ENCODE data around the gene GAL3ST2. TPM values are rescaled to one million over a fixed set of nuclear protein-coding genes. Genes with fewer than 3 reads are reported as not detected.

The GAL3ST2 gene
- polyA plus RNA-seq, 1 donor from 2014 or later = not detected

DNA sequence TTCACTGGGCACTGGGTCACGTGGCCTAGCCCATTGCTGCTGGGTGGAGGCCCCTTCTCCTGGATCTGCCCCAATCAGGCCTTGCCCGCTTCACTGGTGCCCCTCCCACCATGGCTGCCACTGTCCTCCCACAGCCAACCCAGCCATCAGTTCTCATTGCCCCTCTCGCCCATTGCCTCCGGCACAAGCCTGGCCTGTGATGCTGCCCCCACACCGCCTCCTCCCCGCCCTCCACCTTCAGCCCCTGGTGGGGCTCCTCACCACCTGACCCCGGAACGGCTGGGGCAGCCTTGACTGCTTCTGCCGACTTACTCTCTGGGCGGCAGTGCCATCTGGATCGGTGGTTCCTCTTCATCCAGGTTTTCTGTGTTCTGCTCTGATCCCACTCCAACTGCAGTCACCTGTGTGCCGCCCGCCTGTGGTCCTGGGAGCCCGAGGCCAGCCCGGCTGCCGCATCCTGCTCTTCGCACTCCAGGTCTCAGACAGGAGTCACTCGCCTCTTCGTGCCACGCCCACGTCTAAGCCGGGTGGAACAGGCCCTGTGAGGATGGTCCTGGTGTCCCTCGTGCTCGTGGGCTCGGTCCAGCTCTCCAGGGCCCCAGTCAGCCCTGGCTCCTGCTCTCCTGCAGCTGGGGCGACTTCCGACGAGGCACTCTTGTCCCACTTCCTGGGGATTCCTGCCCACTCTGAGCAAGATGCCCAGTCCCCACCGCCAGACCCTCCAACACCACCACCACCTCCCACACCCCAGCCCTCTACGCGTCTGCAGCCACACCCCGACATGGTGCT lies 28.0 kb upstream of the GAL3ST2 start:
- H3F3A ChIP-seq (ENCODE audit: insufficient read depth, low read length, poor library complexity, severe bottlenecking) = no peaks in the 10 kb centered on the region
- no peaks in the 10 kb centered on the region for H3K36me3 ChIP-seq (ENCODE audit: insufficient read depth, low read length)
- no peak overlapping the region for H3K27ac ChIP-seq (ENCODE audit: low read length)
- H3K9ac ChIP-seq (ENCODE audit: low read length) = no peak overlapping the region
- H3K9me2 ChIP-seq (ENCODE audit: insufficient read depth, low read length) = no peaks in the 10 kb centered on the region
- peaks cover 4% of the 10 kb centered on the region for H3K9me3 ChIP-seq (ENCODE audit: low read length)
- H3K79me2 ChIP-seq (replicated peaks; ENCODE audit: insufficient read depth, low read length) = no peaks in the 10 kb centered on the region
- H3K4me3 ChIP-seq (ENCODE audit: low read length) = no peak overlapping the region
- H3K27me3 ChIP-seq (ENCODE audit: insufficient read depth, low read depth, low read length) = no peaks in the 10 kb centered on the region
- no peaks in the 10 kb centered on the region for H4K20me1 ChIP-seq (ENCODE audit: insufficient read depth)
- no peak overlapping the region for H2AFZ ChIP-seq (ENCODE audit: low read depth, low read length)
- no peak for TF ChIP-seq MXI1 (conservative IDR thresholded peaks at IDR 0.05; ENCODE audit: poor library complexity, severe bottlenecking)
- TF ChIP-seq EZH2 (IDR thresholded peaks at IDR 0.05; ENCODE audit: borderline replicate concordance, insufficient read depth, low read length, poor library complexity, severe bottlenecking) = no peak
- TF ChIP-seq, protein P1, sequence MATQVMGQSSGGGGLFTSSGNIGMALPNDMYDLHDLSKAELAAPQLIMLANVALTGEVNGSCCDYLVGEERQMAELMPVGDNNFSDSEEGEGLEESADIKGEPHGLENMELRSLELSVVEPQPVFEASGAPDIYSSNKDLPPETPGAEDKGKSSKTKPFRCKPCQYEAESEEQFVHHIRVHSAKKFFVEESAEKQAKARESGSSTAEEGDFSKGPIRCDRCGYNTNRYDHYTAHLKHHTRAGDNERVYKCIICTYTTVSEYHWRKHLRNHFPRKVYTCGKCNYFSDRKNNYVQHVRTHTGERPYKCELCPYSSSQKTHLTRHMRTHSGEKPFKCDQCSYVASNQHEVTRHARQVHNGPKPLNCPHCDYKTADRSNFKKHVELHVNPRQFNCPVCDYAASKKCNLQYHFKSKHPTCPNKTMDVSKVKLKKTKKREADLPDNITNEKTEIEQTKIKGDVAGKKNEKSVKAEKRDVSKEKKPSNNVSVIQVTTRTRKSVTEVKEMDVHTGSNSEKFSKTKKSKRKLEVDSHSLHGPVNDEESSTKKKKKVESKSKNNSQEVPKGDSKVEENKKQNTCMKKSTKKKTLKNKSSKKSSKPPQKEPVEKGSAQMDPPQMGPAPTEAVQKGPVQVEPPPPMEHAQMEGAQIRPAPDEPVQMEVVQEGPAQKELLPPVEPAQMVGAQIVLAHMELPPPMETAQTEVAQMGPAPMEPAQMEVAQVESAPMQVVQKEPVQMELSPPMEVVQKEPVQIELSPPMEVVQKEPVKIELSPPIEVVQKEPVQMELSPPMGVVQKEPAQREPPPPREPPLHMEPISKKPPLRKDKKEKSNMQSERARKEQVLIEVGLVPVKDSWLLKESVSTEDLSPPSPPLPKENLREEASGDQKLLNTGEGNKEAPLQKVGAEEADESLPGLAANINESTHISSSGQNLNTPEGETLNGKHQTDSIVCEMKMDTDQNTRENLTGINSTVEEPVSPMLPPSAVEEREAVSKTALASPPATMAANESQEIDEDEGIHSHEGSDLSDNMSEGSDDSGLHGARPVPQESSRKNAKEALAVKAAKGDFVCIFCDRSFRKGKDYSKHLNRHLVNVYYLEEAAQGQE (IDR thresholded peaks at IDR 0.05; ENCODE audit: borderline replicate concordance) = no peak
- TF ChIP-seq SMC3 (conservative IDR thresholded peaks at IDR 0.05; ENCODE audit: poor library complexity) = no peak
- TF ChIP-seq RAD21 (conservative IDR thresholded peaks at IDR 0.05) = no peak
- no peak for TF ChIP-seq TAF1 (IDR thresholded peaks at IDR 0.05; ENCODE audit: low read depth)
- TF ChIP-seq EP300 (conservative IDR thresholded peaks at IDR 0.05; ENCODE audit: poor library complexity, severe bottlenecking) = no peak
- TF ChIP-seq, protein P2, sequence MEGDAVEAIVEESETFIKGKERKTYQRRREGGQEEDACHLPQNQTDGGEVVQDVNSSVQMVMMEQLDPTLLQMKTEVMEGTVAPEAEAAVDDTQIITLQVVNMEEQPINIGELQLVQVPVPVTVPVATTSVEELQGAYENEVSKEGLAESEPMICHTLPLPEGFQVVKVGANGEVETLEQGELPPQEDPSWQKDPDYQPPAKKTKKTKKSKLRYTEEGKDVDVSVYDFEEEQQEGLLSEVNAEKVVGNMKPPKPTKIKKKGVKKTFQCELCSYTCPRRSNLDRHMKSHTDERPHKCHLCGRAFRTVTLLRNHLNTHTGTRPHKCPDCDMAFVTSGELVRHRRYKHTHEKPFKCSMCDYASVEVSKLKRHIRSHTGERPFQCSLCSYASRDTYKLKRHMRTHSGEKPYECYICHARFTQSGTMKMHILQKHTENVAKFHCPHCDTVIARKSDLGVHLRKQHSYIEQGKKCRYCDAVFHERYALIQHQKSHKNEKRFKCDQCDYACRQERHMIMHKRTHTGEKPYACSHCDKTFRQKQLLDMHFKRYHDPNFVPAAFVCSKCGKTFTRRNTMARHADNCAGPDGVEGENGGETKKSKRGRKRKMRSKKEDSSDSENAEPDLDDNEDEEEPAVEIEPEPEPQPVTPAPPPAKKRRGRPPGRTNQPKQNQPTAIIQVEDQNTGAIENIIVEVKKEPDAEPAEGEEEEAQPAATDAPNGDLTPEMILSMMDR (IDR thresholded peaks at IDR 0.05; ENCODE audit: poor library complexity, severe bottlenecking) = no peak
- TF ChIP-seq POLR2AphosphoS5 (IDR thresholded peaks at IDR 0.05) = no peak
- no peak overlapping the region for H3K4me2 ChIP-seq (ENCODE audit: low read length)

- H4K20me1 ChIP-seq (ENCODE audit: insufficient read depth) = no peaks in the 10 kb centered on the region
- no peak overlapping the region for H3K4me2 ChIP-seq (ENCODE audit: low read length)
- H3K9ac ChIP-seq (ENCODE audit: low read length) = no peak overlapping the region
- H3K9me3 ChIP-seq (ENCODE audit: low read length) = peaks cover 4% of the 10 kb centered on the region
- H3F3A ChIP-seq (ENCODE audit: insufficient read depth, low read length, poor library complexity, severe bottlenecking) = no peaks in the 10 kb centered on the region
- H2AFZ ChIP-seq (ENCODE audit: low read depth, low read length) = no peak overlapping the region
- no peak overlapping the region for H3K4me3 ChIP-seq (ENCODE audit: low read length)
- H3K36me3 ChIP-seq (ENCODE audit: insufficient read depth, low read length) = no peaks in the 10 kb centered on the region
- no peaks in the 10 kb centered on the region for H3K79me2 ChIP-seq (replicated peaks; ENCODE audit: insufficient read depth, low read length)
- H3K27ac ChIP-seq (ENCODE audit: low read length) = no peak overlapping the region
- H3K27me3 ChIP-seq (ENCODE audit: insufficient read depth, low read depth, low read length) = no peaks in the 10 kb centered on the region
- TF ChIP-seq TAF1 (IDR thresholded peaks at IDR 0.05; ENCODE audit: low read depth) = no peak
- no peak for TF ChIP-seq POLR2AphosphoS5 (IDR thresholded peaks at IDR 0.05)
- no peak for TF ChIP-seq RAD21 (conservative IDR thresholded peaks at IDR 0.05)
- H3K9me2 ChIP-seq (ENCODE audit: insufficient read depth, low read length) = no peaks in the 10 kb centered on the region
Observed at GRCh38 chr2:241750076-241750840, 26.4 kb upstream of the GAL3ST2 start.

Data from neural cell (in vitro differentiated cells).